IMR-90 (cell line): ENCODE results near the gene PTPRN2. TPM values are rescaled to one million over a fixed set of nuclear protein-coding genes. Genes with fewer than 3 reads are reported as not detected.

Source experiments
- ATAC-seq: fragments of 200-7000 bp; cut with Tn5 transposase; 2 replicates; pipeline ENCODE4 v1.9.1; 2020; ENCODE audit warnings: low read depth, mild to moderate bottlenecking, moderate library complexity
- BruUV-seq: library from RNA; stranded (reverse); fragments of 400-500 nt; replicated peaks from 2 replicates; lab custom pipeline; 2021; lab: Mats Ljungman, UMichigan
- CTCF ChIA-PET: fragments of 300-600 bp; formaldehyde crosslinking; extraction: SDS; loops from one replicate; lab custom pipeline; 2021; ENCODE audit warnings: antibody characterized with exemption; lab: Yijun Ruan, JAX
- POLR2A ChIA-PET: fragments of 300-600 bp; sonication (Branson Sonifier 250); formaldehyde crosslinking; loops from one replicate; lab custom pipeline; 2022; ENCODE audit warnings: antibody characterized with exemption; ENCODE audit not compliant: unreplicated experiment; lab: Charles Lee
- DNase-seq: peaks from one replicate; pipeline ENCODE4 v3.0.0; 2013
- H2AFZ ChIP-seq: replicated peaks from 2 replicates; pipeline ENCODE3; 2013; ENCODE audit warnings: low read length, mild to moderate bottlenecking; ENCODE audit not compliant: poor library complexity
- H2AK5ac ChIP-seq: 2 replicates; pipeline ENCODE4 v1.6.1; 2013; ENCODE audit warnings: low read depth, low read length, inconsistent platforms
- H2AK9ac ChIP-seq: replicated peaks from 2 replicates; pipeline ENCODE3; 2013; ENCODE audit warnings: mild to moderate bottlenecking, low read depth, low read length, moderate library complexity; ENCODE audit not compliant: poor library complexity
- H2BK120ac ChIP-seq: 2 replicates; pipeline ENCODE4 v1.6.1; 2013; ENCODE audit warnings: low read depth, low read length, inconsistent platforms
- H2BK15ac ChIP-seq: 3 replicates; pipeline ENCODE4 v1.6.1; 2013; ENCODE audit warnings: low read depth, low read length, inconsistent platforms
- H2BK20ac ChIP-seq: 2 replicates; pipeline ENCODE4 v1.6.1; 2013; ENCODE audit warnings: low read depth, mild to moderate bottlenecking, inconsistent platforms, low read length, moderate library complexity
- H2BK5ac ChIP-seq: 2 replicates; pipeline ENCODE4 v1.6.1; 2013; ENCODE audit warnings: mild to moderate bottlenecking, low read depth, low read length, inconsistent platforms; ENCODE audit not compliant: poor library complexity, severe bottlenecking
- H3K14ac ChIP-seq: replicated peaks from 2 replicates; pipeline ENCODE4 v1.6.1; 2013; ENCODE audit warnings: low read depth, low read length, inconsistent platforms
- H3K18ac ChIP-seq: 2 replicates; pipeline ENCODE4 v1.6.1; 2013; ENCODE audit warnings: low read depth, low read length, control low read depth
- H3K23ac ChIP-seq: 2 replicates; pipeline ENCODE4 v1.6.1; 2013; ENCODE audit warnings: low read depth, low read length, inconsistent platforms
- H3K27ac ChIP-seq: 2 replicates; pipeline ENCODE4 v1.5.1; 2013; ENCODE audit warnings: mild to moderate bottlenecking, control low read depth, low read length; ENCODE audit not compliant: insufficient read depth
- H3K27me3 ChIP-seq: 2 replicates; pipeline ENCODE4 v1.6.1; 2013; ENCODE audit warnings: low read length; ENCODE audit not compliant: control insufficient read depth, insufficient read depth
- H3K36me3 ChIP-seq: 2 replicates; pipeline ENCODE4 v1.6.1; 2013; ENCODE audit warnings: low read length, mixed read lengths; ENCODE audit not compliant: control insufficient read depth, insufficient read depth
- H3K4ac ChIP-seq: 2 replicates; pipeline ENCODE4 v1.6.1; 2013; ENCODE audit warnings: low read depth, low read length, inconsistent platforms
- H3K4me1 ChIP-seq: 2 replicates; pipeline ENCODE4 v1.6.1; 2013; ENCODE audit warnings: low read length, mixed read lengths; ENCODE audit not compliant: control insufficient read depth, insufficient read depth
- H3K4me2 ChIP-seq: 2 replicates; pipeline ENCODE4 v1.6.1; 2013; ENCODE audit warnings: low read depth, mild to moderate bottlenecking, control low read depth, low read length, moderate library complexity
- H3K4me3 ChIP-seq: 2 replicates; pipeline ENCODE4 v1.5.1; 2013; ENCODE audit warnings: low read depth, mild to moderate bottlenecking, control low read depth, low read length, moderate library complexity; ENCODE audit not compliant: insufficient read depth
- H3K56ac ChIP-seq: 2 replicates; pipeline ENCODE4 v1.6.1; 2013; ENCODE audit warnings: low read length, inconsistent platforms; ENCODE audit not compliant: insufficient read depth; ENCODE audit errors: extremely low read depth
- H3K79me1 ChIP-seq, 2 experiments: 2 replicates each; pipeline ENCODE4 v1.6.1; 2013; ENCODE audit warnings: low read length in 2 of 2, inconsistent platforms in 1 of 2, low read depth in 1 of 2
- H3K9ac ChIP-seq: 2 replicates; pipeline ENCODE4 v1.6.1; 2013; ENCODE audit warnings: low read depth, low read length, control low read depth
- H3K9me1 ChIP-seq: 2 replicates; pipeline ENCODE4 v1.6.1; 2013; ENCODE audit warnings: low read length, inconsistent platforms; ENCODE audit not compliant: insufficient read depth
- H3K9me3 ChIP-seq: 2 replicates; pipeline ENCODE4 v1.6.1; 2013; ENCODE audit warnings: low read length; ENCODE audit not compliant: control insufficient read depth, insufficient read depth
- H4K20me1 ChIP-seq: 2 replicates; pipeline ENCODE4 v1.6.1; 2013; ENCODE audit warnings: low read length, inconsistent platforms; ENCODE audit not compliant: insufficient read depth
- H4K5ac ChIP-seq: 2 replicates; pipeline ENCODE4 v1.6.1; 2013; ENCODE audit warnings: mild to moderate bottlenecking, low read depth, low read length, control low read depth
- H4K8ac ChIP-seq, 2 experiments: 2 replicates each; pipeline ENCODE4 v1.6.1; 2013; ENCODE audit warnings: low read depth in 2 of 2, low read length in 2 of 2, control low read depth in 1 of 2, inconsistent platforms in 1 of 2
- H4K91ac ChIP-seq: 2 replicates; pipeline ENCODE4 v1.6.1; 2013; ENCODE audit warnings: low read depth, low read length, inconsistent platforms; ENCODE audit not compliant: insufficient read depth
- BHLHE40 ChIP-seq: fragments of 150-350 bp; IDR thresholded peaks from 2 replicates; pipeline ENCODE4 v1.6.1; 2016; ENCODE audit warnings: mild to moderate bottlenecking, low read depth, low read length
- CEBPB ChIP-seq: IDR thresholded peaks from 2 replicates; pipeline ENCODE4 v1.6.1; 2012; ENCODE audit warnings: low read depth, low read length, improper control_type of control experiment
- CHD1 ChIP-seq: IDR thresholded peaks from 2 replicates; pipeline ENCODE4 v1.6.1; 2012; ENCODE audit warnings: low read depth, low read length, improper control_type of control experiment
- FOS ChIP-seq: fragments of 150-350 bp; IDR thresholded peaks from 2 replicates; pipeline ENCODE4 v1.6.1; 2016; ENCODE audit warnings: low read depth, low read length
- MAFK ChIP-seq: IDR thresholded peaks from 2 replicates; pipeline ENCODE4 v1.6.1; 2012; ENCODE audit warnings: low read depth, low read length, improper control_type of control experiment
- MAZ ChIP-seq: IDR thresholded peaks from 2 replicates; pipeline ENCODE4 v1.6.1; 2012; ENCODE audit warnings: low read depth, mild to moderate bottlenecking, low read length, improper control_type of control experiment, moderate library complexity, borderline replicate concordance
- MXI1 ChIP-seq: IDR thresholded peaks from 2 replicates; pipeline ENCODE4 v1.6.1; 2012; ENCODE audit warnings: low read depth, mild to moderate bottlenecking, low read length, moderate library complexity, borderline replicate concordance
- NFE2L2 ChIP-seq: fragments of 150-350 bp; IDR thresholded peaks from 2 replicates; pipeline ENCODE4 v1.6.1; 2016; ENCODE audit warnings: low read depth, mild to moderate bottlenecking, low read length
- POLR2A ChIP-seq: IDR thresholded peaks from 2 replicates; pipeline ENCODE4 v1.6.1; 2012; ENCODE audit warnings: mild to moderate bottlenecking, low read depth, low read length
- RAD21 ChIP-seq: IDR thresholded peaks from 2 replicates; pipeline ENCODE4 v1.6.1; 2012; ENCODE audit warnings: low read length, improper control_type of control experiment
- RCOR1 ChIP-seq: IDR thresholded peaks from 2 replicates; pipeline ENCODE4 v1.6.1; 2012; ENCODE audit warnings: mild to moderate bottlenecking, low read length, improper control_type of control experiment; ENCODE audit not compliant: insufficient replicate concordance
- RFX5 ChIP-seq: IDR thresholded peaks from 2 replicates; pipeline ENCODE4 v1.8.0; 2012; ENCODE audit warnings: low read depth, mild to moderate bottlenecking, low read length, moderate library complexity
- SMC3 ChIP-seq: fragments of 150-350 bp; IDR thresholded peaks from 2 replicates; pipeline ENCODE4 v1.6.1; 2016; ENCODE audit warnings: low read depth, mild to moderate bottlenecking, antibody characterized with exemption, low read length, moderate library complexity
- WGBS, 2 experiments: methylation state at CpG; one replicate each; pipeline versions ENCODE4 v1.1.5 to v1.1.7; 2013; ENCODE audit warnings: missing lambda C conversion rate in 2 of 2; ENCODE audit not compliant: insufficient read length in 1 of 2; ENCODE audit errors: extremely low coverage in 2 of 2; 5-methylcytosine and 5-hydroxymethylcytosine counted together
- dilution Hi-C: fragments of 300-500 bp; cut with HindIII; formaldehyde crosslinking; loops from one replicate; pipeline ENCODE4 v1.14.3; 2018; ENCODE audit warnings: low sequenced_read_pairs; ENCODE audit not compliant: unreplicated experiment
- in situ Hi-C: fragments of 300-500 bp; cut with MboI; formaldehyde crosslinking; loops from 3 replicates; pipeline ENCODE4 v1.14.3; 2019; ENCODE audit warnings: low sequenced_read_pairs, inconsistent platforms, mixed read lengths
- intact Hi-C: fragments of 100-400 bp; cut with micrococcal nuclease; formaldehyde crosslinking; loops from 2 replicates; pipeline ENCODE4 v1.10.0; 2022
- polyA plus RNA-seq, 3 experiments: library from polyadenylated mRNA; depleted of rRNA; stranded (reverse); fragments of >200 nt; gene quantifications; 2 replicates each; pipeline ENCODE4 v1.2.3, GENCODE V29; 2012; ENCODE audit warnings: low replicate concordance in 1 of 3
- total RNA-seq: library from RNA; depleted of rRNA; stranded (reverse); fragments of >200 nt; gene quantifications from 2 replicates; pipeline ENCODE4 v1.2.3, GENCODE V29; 2012
- TF ChIP-seq, protein P1 (sequence below): fragments of 150-350 bp; IDR thresholded peaks from 2 replicates; pipeline ENCODE4 v1.6.1; 2016; ENCODE audit warnings: low read depth, mild to moderate bottlenecking, low read length, moderate library complexity, borderline replicate concordance
- TF ChIP-seq, protein P2 (sequence below): conservative IDR thresholded peaks from 2 replicates; pipeline ENCODE4 v1.5.1; 2012; ENCODE audit warnings: mild to moderate bottlenecking, low read depth, low read length, improper control_type of control experiment
- TF ChIP-seq, protein P3 (sequence below): fragments of 150-350 bp; IDR thresholded peaks from 2 replicates; pipeline ENCODE4 v1.6.1; 2017; ENCODE audit warnings: mild to moderate bottlenecking, antibody characterized with exemption, low read length, low read depth

The PTPRN2 gene
- total and polyA plus RNA-seq, 2 of the 4 experiments (the other 2 are of a cell fraction), result 0.03 TPM; not detected in 1

DNA sequence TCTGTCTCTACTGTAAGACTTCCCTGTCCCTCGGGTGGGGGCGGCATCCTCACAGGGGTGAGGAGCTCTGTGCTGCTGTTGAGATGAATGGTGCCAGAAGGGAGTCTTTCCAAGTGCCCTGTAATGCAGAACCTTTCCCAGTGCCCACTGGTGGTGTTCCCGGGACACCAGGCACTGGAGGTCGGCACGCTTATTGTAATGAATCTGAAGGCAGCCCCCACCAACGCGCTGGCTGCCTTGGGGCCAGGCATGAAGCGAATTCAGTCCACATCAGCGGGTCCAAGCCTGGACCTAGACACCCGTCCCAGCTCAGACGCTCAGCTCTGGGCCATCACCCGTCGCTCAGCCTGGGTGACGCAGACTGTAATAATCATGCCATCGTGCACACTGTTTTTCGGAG, 658.0 kb downstream of the PTPRN2 start:
- Histone ChIP-seq H4K5ac (no peak overlapping the region), H4K91ac (no peak overlapping the region), H3K4me1 (no peaks in the 10 kb centered on the region), H3K4me3 (no peak overlapping the region), H2BK5ac (no peak overlapping the region), H2AK9ac (no peak overlapping the region), H3K9me1 (no peaks in the 10 kb centered on the region), H2BK20ac (no peak overlapping the region), H3K79me1 (no peaks in the 10 kb centered on the region), H3K18ac (no peak overlapping the region), H3K27me3 (no peaks in the 10 kb centered on the region), H3K4ac (no peak overlapping the region), H2AK5ac (no peak overlapping the region), H4K20me1 (no peaks in the 10 kb centered on the region), H3K23ac (no peak overlapping the region), H3K36me3 (no peaks in the 10 kb centered on the region), H3K9ac (no peak overlapping the region), H3K9me3 (peaks cover 53% of the 10 kb centered on the region), H2AFZ (no peak overlapping the region), H3K4me2 (no peak overlapping the region), H3K14ac (no peak overlapping the region), H3K56ac (no peak overlapping the region), H2BK120ac (no peak overlapping the region), H4K8ac (no peak overlapping the region), H3K27ac (no peak overlapping the region), H2BK15ac (no peak overlapping the region)
- CTCF ChIA-PET, result no interaction called here
- dilution Hi-C loops, result no loop called here
- in situ Hi-C loops, result no loop called here
- DNase-seq, result no peak
- POLR2A ChIA-PET, result no interaction called here
- intact Hi-C loops, result no loop called here
- no TSS peak for BruUV-seq
- TF ChIP-seq CHD1 (no peak), POLR2A (no peak), RCOR1 (no peak), NFE2L2 (no peak), MXI1 (no peak), MAZ (no peak), BHLHE40 (no peak), CEBPB (no peak), RFX5 (no peak), SMC3 (no peak), RAD21 (no peak), FOS (no peak), MAFK (no peak)
- TF ChIP-seq, protein P1, sequence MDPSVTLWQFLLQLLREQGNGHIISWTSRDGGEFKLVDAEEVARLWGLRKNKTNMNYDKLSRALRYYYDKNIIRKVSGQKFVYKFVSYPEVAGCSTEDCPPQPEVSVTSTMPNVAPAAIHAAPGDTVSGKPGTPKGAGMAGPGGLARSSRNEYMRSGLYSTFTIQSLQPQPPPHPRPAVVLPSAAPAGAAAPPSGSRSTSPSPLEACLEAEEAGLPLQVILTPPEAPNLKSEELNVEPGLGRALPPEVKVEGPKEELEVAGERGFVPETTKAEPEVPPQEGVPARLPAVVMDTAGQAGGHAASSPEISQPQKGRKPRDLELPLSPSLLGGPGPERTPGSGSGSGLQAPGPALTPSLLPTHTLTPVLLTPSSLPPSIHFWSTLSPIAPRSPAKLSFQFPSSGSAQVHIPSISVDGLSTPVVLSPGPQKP, result no peak
- TF ChIP-seq, protein P2, sequence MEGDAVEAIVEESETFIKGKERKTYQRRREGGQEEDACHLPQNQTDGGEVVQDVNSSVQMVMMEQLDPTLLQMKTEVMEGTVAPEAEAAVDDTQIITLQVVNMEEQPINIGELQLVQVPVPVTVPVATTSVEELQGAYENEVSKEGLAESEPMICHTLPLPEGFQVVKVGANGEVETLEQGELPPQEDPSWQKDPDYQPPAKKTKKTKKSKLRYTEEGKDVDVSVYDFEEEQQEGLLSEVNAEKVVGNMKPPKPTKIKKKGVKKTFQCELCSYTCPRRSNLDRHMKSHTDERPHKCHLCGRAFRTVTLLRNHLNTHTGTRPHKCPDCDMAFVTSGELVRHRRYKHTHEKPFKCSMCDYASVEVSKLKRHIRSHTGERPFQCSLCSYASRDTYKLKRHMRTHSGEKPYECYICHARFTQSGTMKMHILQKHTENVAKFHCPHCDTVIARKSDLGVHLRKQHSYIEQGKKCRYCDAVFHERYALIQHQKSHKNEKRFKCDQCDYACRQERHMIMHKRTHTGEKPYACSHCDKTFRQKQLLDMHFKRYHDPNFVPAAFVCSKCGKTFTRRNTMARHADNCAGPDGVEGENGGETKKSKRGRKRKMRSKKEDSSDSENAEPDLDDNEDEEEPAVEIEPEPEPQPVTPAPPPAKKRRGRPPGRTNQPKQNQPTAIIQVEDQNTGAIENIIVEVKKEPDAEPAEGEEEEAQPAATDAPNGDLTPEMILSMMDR, result no peak
- TF ChIP-seq, protein P3, sequence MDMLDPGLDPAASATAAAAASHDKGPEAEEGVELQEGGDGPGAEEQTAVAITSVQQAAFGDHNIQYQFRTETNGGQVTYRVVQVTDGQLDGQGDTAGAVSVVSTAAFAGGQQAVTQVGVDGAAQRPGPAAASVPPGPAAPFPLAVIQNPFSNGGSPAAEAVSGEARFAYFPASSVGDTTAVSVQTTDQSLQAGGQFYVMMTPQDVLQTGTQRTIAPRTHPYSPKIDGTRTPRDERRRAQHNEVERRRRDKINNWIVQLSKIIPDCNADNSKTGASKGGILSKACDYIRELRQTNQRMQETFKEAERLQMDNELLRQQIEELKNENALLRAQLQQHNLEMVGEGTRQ, result no peak
- ATAC-seq, result no peak
- WGBS, 2 experiments, result 77% methylated on average over 12 of the region's 16 CpGs; no CpG with 5 or more reads in 1 of the 2 experiments
